GM18519 (cell line): ENCODE data around the gene MFSD2A.
"Not testable (repeated sequence)": the region's sequence is repeated elsewhere in the genome, so short reads cannot be mapped to it uniquely, and the experiment has no call there.

Experiments
- ATAC-seq: cut with Tn5 transposase; IDR thresholded peaks from one replicate; pipeline ENCODE4 v1.9.1; 2021; ENCODE audit warnings: mild to moderate bottlenecking, moderate library complexity; ENCODE audit not compliant: unreplicated experiment, low FRiP score

The MFSD2A gene

DNA sequence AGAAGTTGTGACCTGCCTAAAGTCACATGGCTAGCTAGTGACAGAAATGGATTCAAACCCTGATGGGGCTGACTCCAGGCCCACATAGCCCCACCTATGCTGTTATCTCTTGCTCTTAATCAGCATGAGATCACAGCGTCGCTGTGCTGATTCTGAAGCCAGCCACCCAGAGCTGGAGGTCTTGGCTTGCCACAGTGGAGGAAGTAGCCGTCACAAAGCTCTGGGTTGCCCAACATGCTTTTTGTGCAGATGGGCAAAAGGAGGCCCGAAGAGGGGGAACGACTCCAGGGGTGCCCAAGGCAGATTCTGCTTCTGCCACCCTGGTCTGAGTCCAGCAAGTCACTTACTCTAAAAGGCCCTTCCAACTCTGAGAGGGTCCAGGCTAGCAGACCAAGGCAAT lies 14.7 kb upstream of the MFSD2A start:
- ATAC-seq: no peak

DNA sequence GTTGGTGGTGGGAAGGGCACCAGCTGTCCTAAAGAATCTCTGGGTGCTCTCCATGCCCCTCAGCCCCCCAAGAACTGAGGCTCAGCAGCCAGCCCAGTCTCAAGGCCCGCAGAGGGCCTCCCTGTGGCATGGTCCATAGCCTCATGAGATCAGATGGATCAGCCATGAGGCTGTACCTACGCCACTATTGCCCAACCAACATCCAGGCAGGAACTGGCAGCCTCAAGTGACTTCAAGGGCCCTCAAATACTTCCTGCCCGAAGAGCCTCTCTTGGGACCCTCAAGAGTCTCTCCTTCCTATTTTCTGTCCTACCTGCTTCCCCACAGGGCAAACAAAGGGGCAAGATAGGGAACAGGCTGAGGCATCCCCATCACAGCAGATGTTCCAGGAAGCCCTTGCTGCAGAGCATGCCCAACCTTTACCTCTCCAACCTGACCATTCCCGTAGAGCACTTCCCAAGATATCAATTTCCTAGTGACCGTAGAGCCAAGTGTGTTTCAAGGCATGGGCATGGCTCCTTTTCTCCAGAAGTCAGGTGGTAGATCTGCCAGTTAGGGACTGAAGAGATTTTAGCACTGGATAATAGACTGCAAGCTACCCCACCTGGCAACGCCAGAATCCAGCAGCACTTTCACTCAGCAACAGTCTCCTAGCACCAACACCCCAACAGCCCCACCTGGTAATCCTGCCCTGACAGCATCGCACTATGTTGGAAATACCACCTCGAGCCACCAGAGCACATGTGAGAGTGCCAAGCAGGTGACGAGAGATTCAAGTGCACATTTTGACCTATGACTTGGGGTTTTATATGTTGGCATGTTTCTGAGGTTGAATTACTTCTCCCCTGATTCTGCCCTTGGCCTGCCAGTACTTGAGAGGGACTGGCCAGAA lies 13.7 kb upstream of the MFSD2A start:
- ATAC-seq: no peak

DNA sequence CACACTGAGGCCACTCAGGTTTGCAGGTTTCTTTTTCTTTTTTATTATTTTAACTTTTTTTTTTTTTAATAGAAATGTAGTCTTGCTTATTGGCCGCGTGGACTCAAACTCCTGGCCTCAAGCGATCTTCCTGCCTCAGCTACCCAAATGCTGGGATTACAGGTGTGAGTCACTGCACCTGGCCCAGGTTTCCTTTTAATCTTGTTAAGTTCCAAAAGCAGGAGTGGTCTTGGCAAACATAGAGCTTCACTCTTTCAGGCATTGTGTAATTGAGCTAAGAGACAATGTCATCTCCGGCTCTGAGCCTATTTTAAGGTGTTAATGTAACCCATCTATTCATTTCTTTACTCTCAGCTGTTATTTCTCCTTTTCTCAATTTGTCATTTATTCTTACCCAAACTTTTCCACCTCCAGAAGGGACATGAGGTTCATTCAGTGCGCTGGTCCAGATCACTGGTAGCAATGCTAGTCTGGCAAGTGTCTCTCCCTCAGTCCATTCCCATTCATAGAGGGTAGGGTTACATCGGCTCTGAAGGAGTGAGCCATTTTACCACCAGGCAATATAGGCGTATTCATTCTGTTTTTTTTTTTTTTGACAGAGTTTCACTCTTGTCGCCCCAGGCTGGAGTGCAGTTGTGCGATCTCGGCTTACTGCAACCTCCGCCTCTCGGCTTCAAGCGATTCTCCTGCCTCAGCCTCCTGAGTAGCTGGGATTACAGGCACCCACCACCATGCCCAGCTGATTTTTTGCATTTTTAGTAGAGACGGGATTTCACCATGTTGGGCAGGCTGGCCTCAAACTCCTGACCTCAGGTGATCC lies 11.3 kb upstream of the MFSD2A start:
- ATAC-seq: no peak

DNA sequence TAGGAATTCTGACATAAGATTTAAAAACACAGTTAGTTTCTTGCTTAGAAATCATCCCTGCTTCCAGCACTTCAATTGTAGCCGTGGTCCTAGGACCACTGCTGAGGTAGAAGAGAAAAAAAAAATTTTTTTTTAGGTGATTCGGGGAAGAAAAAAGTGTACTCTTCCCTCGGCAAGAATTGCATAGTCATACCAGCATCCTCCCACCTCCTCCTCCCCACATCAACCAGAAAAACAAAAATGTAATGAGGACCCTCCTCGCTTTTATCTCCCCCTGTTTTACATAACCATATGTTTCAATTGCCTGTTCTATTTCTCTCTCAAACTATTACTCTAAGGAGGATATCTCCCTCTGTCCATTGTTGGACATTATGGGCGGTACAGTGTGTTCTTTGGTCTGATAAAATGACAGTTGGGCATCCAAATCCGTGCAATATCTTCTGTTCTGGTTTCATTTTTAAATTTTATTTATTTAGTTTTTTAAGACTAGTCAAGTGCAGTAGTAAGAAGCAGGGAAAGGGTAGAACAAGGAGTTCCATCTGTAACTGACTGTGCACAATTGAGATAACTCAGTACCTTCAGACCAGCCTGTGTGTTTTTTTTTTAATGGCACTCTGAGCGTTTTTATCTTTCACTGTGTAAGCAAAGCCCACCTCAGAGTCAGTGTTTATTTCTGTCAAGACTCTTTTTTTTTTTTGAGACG lies 10.4 kb upstream of the MFSD2A start:
- no peak for ATAC-seq

DNA sequence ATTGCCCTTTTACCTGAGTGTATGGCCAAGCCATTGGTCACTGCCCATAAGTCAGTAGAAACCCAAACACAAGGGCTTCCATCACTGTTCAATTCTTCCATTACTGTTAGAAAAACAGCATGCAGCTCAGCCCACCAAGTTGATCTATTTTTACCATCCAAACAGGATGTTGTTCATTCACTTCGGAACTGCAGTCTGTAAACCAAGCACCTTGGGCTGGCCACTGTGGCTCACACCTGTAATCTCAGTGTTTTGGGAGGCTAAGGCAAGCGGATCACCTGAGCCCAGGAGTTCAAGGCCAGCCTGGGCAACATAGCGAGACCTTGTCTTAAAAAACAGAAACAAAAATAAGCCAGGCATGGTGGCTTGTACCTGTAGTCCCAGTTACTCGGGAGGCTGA lies 8.7 kb upstream of the MFSD2A start:
- ATAC-seq: no peak

DNA sequence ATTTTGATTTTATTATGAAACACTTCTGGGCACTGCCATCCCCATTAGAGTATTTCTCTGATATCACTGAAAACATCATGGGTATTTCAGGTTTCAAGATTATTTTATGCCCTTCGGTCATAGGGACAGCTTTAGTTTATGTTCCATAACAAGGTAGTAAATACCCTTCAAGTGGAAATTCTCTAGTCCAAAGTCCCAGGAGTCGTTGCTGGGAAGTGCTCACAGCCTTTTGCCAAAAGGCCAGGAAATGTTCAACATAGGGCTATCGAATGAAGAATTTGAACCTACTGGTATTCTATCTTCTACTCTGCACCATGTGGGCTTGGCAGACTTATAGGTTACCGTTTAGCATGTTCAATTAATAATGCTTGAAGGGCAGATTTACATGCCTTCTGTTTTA lies 7.7 kb upstream of the MFSD2A start:
- no peak for ATAC-seq

DNA sequence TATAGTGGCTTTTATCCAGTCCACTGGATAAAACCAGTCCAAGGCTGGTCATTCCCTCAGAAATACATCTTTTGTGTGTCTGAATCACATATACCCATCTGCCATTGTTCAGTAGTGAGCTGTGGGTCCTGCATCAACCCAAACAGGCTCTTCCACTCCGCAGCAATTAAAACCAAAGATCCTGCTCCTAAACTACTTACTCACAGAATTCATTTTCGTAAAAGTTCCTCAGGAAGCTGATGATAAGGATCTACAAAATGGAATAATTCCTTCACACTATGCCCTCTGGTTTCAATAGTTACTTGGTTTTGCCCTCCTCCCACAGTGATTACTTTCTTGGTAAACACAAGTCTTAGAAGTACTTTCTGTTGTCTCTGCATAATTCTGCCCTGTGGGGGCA lies 5.1 kb upstream of the MFSD2A start:
- ATAC-seq: no peak

DNA sequence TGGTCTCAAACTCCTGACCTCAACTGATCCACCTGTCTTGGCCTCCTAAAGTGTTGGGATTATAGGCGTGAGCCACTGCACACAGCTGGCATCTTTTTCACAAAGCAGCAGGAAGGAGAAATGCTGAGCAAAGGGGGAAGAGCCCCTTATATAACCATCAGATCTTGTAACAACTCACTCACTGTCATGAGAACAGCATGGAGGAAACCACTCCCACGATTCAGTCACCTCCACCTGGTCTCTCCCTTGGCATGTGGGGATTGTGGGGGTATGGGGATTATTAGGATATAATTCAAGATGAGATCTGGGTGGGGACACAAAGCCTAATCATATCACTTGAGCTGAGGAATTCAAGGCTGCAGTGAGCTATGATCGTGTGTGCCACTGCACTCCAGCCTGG lies 3.0 kb upstream of the MFSD2A start:
- no peak for ATAC-seq

DNA sequence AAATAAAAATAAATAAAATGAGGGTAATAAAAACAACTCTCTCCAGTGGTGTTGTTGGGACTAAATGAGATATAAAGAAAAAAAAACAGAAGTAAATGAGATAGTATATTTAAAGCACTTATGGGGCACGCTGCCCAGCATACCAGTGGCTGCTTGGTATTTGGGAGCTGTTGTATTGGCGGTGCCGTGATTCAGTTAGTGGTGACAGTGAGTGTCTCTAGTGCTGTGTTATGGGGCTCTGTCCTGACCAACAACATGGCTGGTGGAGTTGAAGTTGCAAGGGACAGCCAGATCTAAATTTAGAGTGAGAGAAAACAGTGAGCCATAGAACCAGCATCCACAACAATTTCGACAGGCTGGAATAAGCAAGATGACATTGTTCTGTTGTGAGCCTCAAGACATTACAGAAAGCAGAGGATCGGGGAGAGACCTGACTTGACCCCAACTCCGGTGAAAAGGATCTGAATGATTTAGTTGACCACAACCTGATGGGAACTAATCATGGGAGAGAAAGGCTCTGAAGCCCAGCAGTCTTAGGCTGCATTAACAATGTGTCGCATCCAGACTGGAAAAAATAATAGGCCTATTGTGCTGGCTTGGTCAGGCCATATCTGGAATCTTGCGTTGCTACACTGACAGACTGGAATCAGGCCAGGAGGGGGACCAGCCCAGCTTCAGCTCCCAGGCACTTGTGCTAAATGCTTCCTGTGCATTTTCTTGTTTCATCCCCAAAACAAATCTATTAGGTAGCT lies 2.4 kb upstream of the MFSD2A start:
- ATAC-seq: no peak

DNA sequence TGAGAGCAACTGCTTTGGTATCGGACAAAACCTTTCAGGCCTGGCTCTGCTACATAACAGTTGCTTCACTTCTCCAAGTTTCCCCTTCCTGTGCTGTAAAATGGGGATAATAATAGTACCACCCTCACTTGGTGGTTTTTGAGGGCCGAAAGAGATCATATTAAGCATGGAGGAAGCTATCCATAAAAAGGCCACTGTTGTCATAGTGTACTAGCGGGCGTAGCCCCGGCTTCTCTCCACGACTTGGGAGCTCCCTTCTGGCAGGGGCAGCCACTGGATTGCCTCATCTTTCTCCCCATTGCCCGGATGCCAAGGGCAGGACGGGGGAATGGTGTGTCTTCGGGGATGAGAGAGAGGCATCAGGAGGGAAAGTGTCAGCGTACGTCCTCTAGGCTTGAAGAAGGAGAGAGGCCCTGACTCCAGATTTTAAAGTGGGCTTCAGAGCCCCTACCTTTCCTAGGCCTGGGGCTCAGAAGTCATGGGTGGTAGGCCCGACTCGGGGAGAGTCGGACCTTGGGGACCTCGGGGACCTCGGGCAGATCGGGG lies 548 bp upstream of the MFSD2A start:
- ATAC-seq: no peak

DNA sequence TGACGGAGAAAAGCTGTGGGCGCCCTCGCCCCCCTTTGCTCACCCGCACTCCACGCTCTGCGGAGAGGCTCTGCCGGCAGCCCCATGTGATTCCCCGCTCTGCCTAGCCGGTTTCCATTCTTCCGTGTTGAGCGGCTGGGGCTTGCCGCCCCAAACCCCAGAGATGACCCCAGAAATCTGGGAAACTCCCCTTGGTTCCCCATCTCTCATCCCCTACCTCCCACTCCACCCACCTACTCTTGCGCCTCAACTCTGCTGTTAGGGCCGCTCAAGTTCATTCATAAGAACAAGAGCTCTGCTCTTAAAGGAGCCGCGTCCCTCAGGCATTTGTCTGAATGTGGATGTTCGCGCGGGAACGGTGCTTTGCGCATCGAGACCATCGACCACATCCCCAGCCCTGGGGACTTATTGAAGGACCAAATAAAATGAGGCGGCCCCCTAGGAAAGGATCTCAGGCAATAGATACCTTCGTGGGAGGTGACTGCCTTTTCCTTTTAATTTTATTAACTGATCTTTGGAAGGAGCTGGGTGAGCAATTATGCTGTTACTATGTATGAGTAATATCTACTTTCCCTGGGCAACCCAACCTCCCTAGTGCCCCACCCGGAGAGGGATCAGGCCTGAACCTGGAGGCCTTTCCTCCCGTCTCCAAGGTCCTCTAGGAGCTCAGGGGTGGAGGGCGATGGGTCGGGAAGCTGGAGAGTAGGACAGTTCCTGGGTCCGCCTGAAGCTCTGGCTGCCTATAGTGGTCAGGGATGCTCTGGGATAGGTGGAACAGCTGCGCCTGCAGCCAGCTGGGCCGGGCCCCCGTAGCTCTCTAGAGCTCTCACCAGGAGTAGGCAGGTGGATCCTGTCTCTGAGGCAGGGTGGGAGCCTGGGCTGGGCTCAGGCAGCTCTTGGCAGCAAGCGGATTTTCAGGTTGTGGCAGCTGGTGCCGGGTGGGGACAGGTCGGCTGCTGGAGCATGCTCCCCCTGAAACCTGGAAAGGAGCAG lies 898 bp downstream of the MFSD2A start:
- ATAC-seq: no peak

DNA sequence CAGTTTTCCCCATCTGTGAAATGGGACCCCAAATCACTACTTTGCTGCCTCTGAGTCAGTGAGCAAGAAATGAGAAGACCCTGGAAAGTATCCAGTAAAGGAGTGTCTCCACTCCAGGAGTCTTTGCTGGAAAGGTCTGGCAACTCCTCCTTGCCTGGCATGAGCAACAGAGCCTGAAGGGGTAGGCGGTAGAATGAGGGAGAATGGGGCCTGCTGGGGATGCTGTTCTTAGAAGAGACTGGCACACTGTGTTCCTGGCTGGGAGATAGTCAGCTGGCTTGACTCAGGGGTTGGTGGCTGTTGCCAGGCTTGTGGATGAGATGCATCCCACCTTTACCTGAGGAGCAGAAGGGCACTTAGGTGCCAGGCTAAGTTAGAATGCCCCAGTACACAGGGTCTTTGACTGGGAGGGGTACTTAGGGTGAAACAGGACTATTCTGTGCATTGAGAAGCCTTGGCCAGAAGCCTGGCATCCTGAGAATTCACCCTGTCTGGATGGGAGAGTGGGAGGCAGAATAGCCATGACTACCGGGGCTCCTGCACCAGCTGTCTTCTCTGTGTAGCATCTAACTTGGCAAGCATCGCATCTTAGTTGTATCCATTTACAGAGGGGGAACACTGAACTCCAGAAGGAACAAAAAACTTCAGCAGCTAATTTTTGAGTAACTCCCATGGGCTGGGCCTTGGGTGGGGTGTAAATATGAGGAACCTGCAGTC lies 2.5 kb downstream of the MFSD2A start:
- no peak for ATAC-seq

DNA sequence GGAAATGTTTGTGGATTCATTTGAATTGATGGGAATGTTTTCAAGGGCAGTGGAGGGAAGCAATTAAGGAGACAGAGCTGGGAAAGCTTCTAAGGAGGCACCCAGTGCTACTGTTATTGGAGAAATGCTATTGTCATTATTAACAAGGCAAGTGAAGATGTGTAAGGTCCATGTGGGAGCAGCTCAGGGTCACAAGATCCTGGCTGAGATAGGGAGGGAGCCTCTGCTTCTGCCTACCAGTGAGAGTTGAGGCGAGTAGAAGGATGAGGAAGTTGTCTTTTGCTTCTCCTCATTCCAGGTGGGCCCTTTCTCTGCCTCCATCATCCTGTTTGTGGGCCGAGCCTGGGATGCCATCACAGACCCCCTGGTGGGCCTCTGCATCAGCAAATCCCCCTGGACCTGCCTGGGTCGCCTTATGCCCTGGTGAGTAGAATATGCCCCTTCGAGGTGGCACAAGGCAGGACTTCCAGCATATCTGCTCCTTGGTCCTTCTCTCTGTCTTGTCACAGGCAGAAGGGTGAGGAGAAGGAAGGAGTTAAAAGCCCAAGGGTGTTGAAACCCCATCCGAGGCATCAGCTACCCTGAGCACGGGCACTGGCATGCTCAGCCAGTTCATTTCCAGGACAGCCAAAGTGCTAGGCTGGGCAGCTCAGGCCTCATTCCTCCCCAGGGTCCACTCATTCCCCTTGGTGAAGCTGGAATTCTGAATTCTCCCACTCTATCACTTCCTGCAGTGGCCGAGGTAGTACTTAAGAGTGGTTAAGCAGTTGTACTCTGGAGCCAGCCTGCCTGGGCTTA lies 3.7 kb downstream of the MFSD2A start:
- no peak for ATAC-seq

DNA sequence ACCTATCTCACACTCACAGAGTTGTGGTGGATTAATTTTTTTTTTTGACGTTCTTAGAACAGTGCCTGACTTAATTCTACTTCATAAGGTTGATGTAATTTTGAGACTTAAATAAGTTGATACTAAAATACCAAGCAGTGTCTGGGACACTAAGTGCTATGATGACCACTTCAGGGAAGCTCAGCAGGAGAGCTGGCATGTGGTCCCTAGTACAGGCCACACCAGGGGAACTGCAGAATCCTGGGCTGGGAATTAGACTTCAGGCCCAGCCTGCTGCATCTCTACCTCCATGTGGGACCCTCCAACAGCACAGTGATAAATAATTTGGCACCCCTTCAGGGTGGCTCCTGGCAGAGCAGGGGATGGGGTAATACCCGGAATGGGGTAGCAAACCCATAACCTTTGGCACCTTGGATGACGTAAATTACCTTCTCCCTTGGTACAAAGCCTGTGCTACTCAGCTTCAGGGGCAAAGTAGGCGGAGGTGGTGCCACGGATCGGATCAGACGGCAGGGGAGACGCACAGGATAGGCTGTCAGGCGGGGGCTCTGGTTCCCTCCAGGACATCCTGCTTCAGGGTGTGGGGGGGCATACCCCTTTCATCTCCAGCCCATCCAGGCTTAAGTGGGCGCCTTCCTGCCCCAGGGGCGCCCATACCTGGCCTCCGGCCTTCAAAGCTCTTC lies 4.8 kb downstream of the MFSD2A start:
- ATAC-seq: no peak

DNA sequence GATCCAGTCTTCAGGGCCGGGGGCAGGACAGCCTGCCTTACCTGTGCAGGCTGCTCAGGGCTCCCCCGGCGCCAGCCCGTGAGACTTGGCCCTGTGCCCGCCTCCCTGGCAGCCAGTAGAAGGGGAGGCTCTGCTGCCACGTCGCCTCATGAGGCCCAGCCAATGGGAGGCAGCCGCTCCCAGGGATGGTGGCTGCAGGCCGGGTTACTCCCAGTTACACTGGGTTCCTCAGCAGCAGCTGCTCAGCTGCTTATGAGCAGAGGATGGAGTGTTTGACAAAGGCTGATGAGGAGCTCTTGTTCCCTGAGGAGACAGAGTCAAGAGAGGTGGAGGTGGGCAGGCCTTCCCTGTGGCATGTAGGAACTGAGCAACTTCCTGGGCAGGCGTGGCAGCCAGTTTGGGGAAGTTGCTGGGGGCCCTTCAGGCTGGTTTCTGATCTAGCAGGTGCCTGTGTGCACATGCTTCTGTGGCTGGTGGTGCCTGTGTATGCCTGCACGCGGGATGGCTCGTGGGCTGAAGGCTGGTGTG lies 5.5 kb downstream of the MFSD2A start:
- ATAC-seq: no peak

DNA sequence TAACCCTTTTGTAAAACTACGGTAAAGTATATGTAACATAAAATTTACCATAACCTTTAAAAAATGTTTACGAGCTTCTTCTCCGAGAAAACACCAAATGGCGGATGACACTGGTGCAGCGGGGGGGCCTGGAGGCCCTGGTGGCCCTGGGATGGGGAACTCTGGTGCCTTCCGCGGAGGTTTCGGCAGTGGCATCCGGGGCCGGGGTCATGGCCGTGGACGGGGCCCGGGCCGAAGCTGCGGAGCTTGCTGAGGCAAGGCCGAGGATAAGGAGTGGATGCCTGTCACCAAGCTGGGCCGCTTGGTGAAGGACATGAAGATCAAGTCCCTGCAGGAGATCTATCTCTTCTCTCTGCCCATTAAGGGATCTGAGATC lies 7.5 kb downstream of the MFSD2A start:
- no peak for ATAC-seq

DNA sequence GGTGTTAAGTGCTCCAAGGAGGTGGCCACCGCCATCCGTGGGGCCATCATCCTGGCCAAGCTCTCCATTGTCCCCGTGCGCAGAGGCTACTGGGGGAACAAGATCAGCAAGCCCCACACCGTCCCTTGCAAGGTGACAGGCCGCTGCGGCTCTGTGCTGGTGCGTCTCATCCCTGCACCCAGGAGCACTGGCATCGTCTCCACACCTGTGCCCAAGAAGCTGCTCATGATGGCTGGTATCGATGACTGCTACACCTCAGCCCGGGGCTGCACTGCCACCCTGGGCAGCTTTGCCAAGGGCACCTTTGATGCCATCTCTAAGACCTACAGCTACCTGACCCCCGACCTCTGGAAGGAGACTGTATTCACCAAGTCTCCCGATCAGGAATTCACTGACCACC lies 8.0 kb downstream of the MFSD2A start:
- not testable (repeated sequence) for ATAC-seq
